SK-N-SH (cell line): ENCODE measurements around the gene ARHGAP15. TPM values are rescaled to one million over a fixed set of nuclear protein-coding genes. Genes with fewer than 3 reads are reported as not detected.

Experiments
- CTCF ChIA-PET: fragments of 300-600, 350-600 bp; formaldehyde crosslinking; extraction: SDS; loops from one replicate; lab custom pipeline; 2021; lab: Yijun Ruan, JAX
- POLR2A ChIA-PET: fragments of 350-600 bp; sonication (Branson Sonifier 250); formaldehyde crosslinking; extraction: SDS; loops from one replicate; lab custom pipeline; 2020; ENCODE audit warnings: antibody characterized with exemption, inconsistent platforms; lab: Yijun Ruan, JAX
- DNase-seq: peaks from one replicate; pipeline ENCODE4 v3.0.0; 2012
- H2AFZ ChIP-seq: fragments of 200-600 bp; sonication (generic); 2 replicates; pipeline ENCODE4 v1.8.1; 2016; ENCODE audit warnings: antibody characterized with exemption, mild to moderate bottlenecking, low read depth
- H3F3A ChIP-seq: fragments of 200-600 bp; sonication (generic); replicated peaks from 2 replicates; pipeline ENCODE3; 2016; ENCODE audit warnings: antibody characterized with exemption, mild to moderate bottlenecking; ENCODE audit not compliant: insufficient read depth
- H3K27ac ChIP-seq, 2 experiments: fragments of 200-500 bp in 1 of 2; fragments of 200-600 bp in 1 of 2; sonication (Bioruptor generic) in 1 of 2; sonication (generic), shearing (Covaris generic) in 1 of 2; 2 replicates each; pipeline versions ENCODE4 v1.5.1 to v1.6.1; 2014 to 2016; ENCODE audit warnings: low read depth in 2 of 2, inconsistent platforms in 1 of 2, low read length in 1 of 2, mild to moderate bottlenecking in 1 of 2, mixed read lengths in 1 of 2
- H3K27me3 ChIP-seq: fragments of 200-600 bp; sonication (generic), shearing (Covaris generic); 2 replicates; pipeline ENCODE4 v1.6.1; 2016; ENCODE audit warnings: mixed run types; ENCODE audit not compliant: insufficient read depth
- H3K36me3 ChIP-seq, 2 experiments: fragments of 200-500 bp in 1 of 2; fragments of 200-600 bp in 1 of 2; sonication (Bioruptor generic) in 1 of 2; sonication (generic) in 1 of 2; replicated peaks in 1 of 2; 2 replicates each; pipeline versions ENCODE3 to v1.5.1; 2014 to 2016; ENCODE audit warnings: low read length in 1 of 2, mild to moderate bottlenecking in 1 of 2; ENCODE audit not compliant: insufficient read depth in 2 of 2, control insufficient read depth in 1 of 2
- H3K4me1 ChIP-seq, 2 experiments: fragments of 200-500 bp in 1 of 2; fragments of 200-600 bp in 1 of 2; sonication (Bioruptor generic) in 1 of 2; sonication (generic), shearing (Covaris generic) in 1 of 2; 2 replicates each; pipeline versions ENCODE4 v1.5.1 to v1.6.1; 2014 to 2016; ENCODE audit warnings: low read depth in 1 of 2, low read length in 1 of 2, mixed run types in 1 of 2; ENCODE audit not compliant: insufficient read depth in 2 of 2, control insufficient read depth in 1 of 2
- H3K4me2 ChIP-seq: fragments of 200-600 bp; sonication (generic), shearing (Covaris generic); 2 replicates; pipeline ENCODE4 v1.6.1; 2017; ENCODE audit warnings: mixed run types
- H3K4me3 ChIP-seq, 2 experiments: fragments of 200-500 bp in 1 of 2; fragments of 200-600 bp in 1 of 2; sonication (Bioruptor generic) in 1 of 2; sonication (generic), shearing (Covaris generic) in 1 of 2; 2 replicates each; pipeline versions ENCODE4 v1.5.1 to v1.8.1; 2014 to 2016; ENCODE audit warnings: low read depth in 2 of 2, inconsistent platforms in 1 of 2, low read length in 1 of 2, mild to moderate bottlenecking in 1 of 2, mixed read lengths in 1 of 2, moderate library complexity in 1 of 2
- H3K79me2 ChIP-seq: fragments of 200-600 bp; sonication (generic); 2 replicates; pipeline ENCODE4 v1.8.1; 2017; ENCODE audit warnings: mild to moderate bottlenecking; ENCODE audit not compliant: insufficient read depth
- H3K9ac ChIP-seq: fragments of 200-600 bp; sonication (generic); 2 replicates; pipeline ENCODE4 v1.6.1; 2017; ENCODE audit warnings: mixed run types
- H3K9me2 ChIP-seq: fragments of 200-600 bp; sonication (generic); 2 replicates; pipeline ENCODE4 v1.6.1; 2017; ENCODE audit warnings: mixed run types
- H3K9me3 ChIP-seq: fragments of 200-600 bp; sonication (generic); 2 replicates; pipeline ENCODE4 v1.6.1; 2017; ENCODE audit warnings: mixed run types, mild to moderate bottlenecking, moderate library complexity
- H4K20me1 ChIP-seq: fragments of 200-600 bp; sonication (generic); 2 replicates; pipeline ENCODE4 v1.6.1; 2017; ENCODE audit warnings: mild to moderate bottlenecking, mixed run types; ENCODE audit not compliant: insufficient read depth
- CHD2 ChIP-seq: fragments of 150-350 bp; IDR thresholded peaks from 2 replicates; pipeline ENCODE4 v1.6.1; 2018; ENCODE audit warnings: low read length; ENCODE audit not compliant: partially characterized antibody
- FOSL2 ChIP-seq: IDR thresholded peaks from 2 replicates; pipeline ENCODE4 v1.4.0; 2012; ENCODE audit warnings: low read depth, mild to moderate bottlenecking, moderate library complexity, borderline replicate concordance
- GATA2 ChIP-seq: sonication (generic); formaldehyde crosslinking; IDR thresholded peaks from 2 replicates; pipeline ENCODE4 v1.5.0; 2020; ENCODE audit warnings: mild to moderate bottlenecking, missing genetic modification reagents
- MEF2A ChIP-seq: IDR thresholded peaks from 2 replicates; pipeline ENCODE4 v1.4.0; 2012; ENCODE audit warnings: low read depth, borderline replicate concordance
- MXI1 ChIP-seq: IDR thresholded peaks from 2 replicates; pipeline ENCODE4 v1.6.1; 2012; ENCODE audit warnings: mild to moderate bottlenecking, low read depth, low read length, improper control_type of control experiment
- NRF1 ChIP-seq: IDR thresholded peaks from 2 replicates; pipeline ENCODE4 v1.6.1; 2012; ENCODE audit warnings: low read depth, mild to moderate bottlenecking, low read length
- POLR2AphosphoS5 ChIP-seq: IDR thresholded peaks from 2 replicates; pipeline ENCODE4 v1.6.1; 2012; ENCODE audit warnings: low read depth, low read length
- SMC3 ChIP-seq: IDR thresholded peaks from 2 replicates; pipeline ENCODE4 v1.6.1; 2012; ENCODE audit warnings: low read depth, low read length, improper control_type of control experiment
- TCF12 ChIP-seq: IDR thresholded peaks from 2 replicates; pipeline ENCODE4 v1.4.0; 2012
- TEAD4 ChIP-seq: IDR thresholded peaks from 2 replicates; pipeline ENCODE4 v1.4.0; 2012; ENCODE audit warnings: mild to moderate bottlenecking, borderline replicate concordance; ENCODE audit not compliant: insufficient read depth
- WGBS: methylation state at CpG from one replicate; pipeline ENCODE4 v1.1.6; 2017; ENCODE audit warnings: low lambda C conversion rate; 5-methylcytosine and 5-hydroxymethylcytosine counted together
- polyA plus RNA-seq, 3 experiments: library from polyadenylated mRNA; depleted of rRNA; stranded (reverse); fragments of >200 nt; gene quantifications; 2 replicates each; pipeline ENCODE4 v1.2.3, GENCODE V29; 2012
- TF ChIP-seq, protein P1 (sequence below): IDR thresholded peaks from 2 replicates; pipeline ENCODE4 v1.6.1; 2012; ENCODE audit warnings: mild to moderate bottlenecking, low read depth, low read length, moderate library complexity
- TF ChIP-seq, protein P2 (sequence below): fragments of 200-600 bp; sonication (generic); IDR thresholded peaks from 2 replicates; pipeline ENCODE4 v1.6.1; 2017; ENCODE audit warnings: antibody characterized with exemption, mild to moderate bottlenecking, moderate library complexity
- TF ChIP-seq, protein P3 (sequence below): IDR thresholded peaks from 2 replicates; pipeline ENCODE4; 2012
- TF ChIP-seq, protein P4 (sequence below): IDR thresholded peaks from 2 replicates; pipeline ENCODE4 v1.4.0; 2012; ENCODE audit warnings: low read depth, borderline replicate concordance
- TF ChIP-seq, protein P5 (sequence below): fragments of 150-350 bp; IDR thresholded peaks from 2 replicates; pipeline ENCODE4 v1.6.1; 2016; ENCODE audit warnings: mild to moderate bottlenecking, low read depth, low read length

ARHGAP15 gene
- polyA plus RNA-seq, 1 of the 3 experiments (the other 2 are of a cell fraction): not detected

DNA sequence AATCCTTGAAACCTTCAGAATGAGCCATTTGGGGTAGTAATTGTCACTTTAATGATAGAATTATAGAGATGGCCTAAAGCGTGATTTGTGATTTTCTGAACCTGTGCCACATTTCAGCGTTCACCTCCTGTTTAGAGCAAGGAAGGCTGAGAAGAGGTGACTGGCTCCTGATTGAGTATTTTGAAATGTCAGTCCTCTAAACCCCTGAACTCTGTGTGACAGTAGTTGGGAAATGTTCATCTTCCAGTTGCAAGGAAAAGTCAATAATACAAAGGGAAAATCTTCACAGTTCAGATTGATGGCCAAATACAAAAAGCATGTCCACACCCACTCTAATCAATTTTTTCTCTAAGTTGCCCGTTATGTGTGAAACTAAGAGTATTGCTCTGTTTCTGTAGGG, 305.2 kb downstream of the ARHGAP15 start (continued):
- TF ChIP-seq, protein P1, sequence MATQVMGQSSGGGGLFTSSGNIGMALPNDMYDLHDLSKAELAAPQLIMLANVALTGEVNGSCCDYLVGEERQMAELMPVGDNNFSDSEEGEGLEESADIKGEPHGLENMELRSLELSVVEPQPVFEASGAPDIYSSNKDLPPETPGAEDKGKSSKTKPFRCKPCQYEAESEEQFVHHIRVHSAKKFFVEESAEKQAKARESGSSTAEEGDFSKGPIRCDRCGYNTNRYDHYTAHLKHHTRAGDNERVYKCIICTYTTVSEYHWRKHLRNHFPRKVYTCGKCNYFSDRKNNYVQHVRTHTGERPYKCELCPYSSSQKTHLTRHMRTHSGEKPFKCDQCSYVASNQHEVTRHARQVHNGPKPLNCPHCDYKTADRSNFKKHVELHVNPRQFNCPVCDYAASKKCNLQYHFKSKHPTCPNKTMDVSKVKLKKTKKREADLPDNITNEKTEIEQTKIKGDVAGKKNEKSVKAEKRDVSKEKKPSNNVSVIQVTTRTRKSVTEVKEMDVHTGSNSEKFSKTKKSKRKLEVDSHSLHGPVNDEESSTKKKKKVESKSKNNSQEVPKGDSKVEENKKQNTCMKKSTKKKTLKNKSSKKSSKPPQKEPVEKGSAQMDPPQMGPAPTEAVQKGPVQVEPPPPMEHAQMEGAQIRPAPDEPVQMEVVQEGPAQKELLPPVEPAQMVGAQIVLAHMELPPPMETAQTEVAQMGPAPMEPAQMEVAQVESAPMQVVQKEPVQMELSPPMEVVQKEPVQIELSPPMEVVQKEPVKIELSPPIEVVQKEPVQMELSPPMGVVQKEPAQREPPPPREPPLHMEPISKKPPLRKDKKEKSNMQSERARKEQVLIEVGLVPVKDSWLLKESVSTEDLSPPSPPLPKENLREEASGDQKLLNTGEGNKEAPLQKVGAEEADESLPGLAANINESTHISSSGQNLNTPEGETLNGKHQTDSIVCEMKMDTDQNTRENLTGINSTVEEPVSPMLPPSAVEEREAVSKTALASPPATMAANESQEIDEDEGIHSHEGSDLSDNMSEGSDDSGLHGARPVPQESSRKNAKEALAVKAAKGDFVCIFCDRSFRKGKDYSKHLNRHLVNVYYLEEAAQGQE: no peak

DNA sequence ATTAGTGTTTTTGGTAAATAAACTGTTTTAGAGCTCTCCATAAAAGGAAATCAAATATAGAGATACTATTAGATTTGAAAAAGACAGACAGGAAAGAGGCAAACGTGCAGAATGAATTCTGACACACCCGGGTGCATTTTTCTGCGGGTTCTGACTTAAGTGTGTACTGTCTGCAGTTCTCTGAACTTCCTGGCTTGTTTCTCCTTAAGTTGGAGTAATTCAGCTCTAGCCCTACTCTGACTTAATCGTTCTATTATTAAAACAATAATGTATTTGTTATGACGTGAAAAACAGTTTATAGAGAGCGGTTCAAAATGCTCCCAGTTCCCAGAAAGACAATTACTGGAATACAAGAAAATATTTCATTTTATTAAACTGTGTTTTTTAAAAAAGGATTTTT, 305.9 kb downstream of the ARHGAP15 start:
- H3K4me3 ChIP-seq: no peak overlapping the region
- no peak for DNase-seq
- peaks cover 0 to 15% of the 10 kb centered on the region in 2 experiments; a peak in 3 of 4 replicates for H3K4me1 ChIP-seq
- no peak overlapping the region for H3K9ac ChIP-seq
- H3K27ac ChIP-seq: no peak overlapping the region
- WGBS: 81% methylated on average over 6 of the region's 6 CpGs
- H3K36me3 ChIP-seq: no peaks in the 10 kb centered on the region
- no peaks in the 10 kb centered on the region for H3K9me3 ChIP-seq
- TF ChIP-seq, protein P2, sequence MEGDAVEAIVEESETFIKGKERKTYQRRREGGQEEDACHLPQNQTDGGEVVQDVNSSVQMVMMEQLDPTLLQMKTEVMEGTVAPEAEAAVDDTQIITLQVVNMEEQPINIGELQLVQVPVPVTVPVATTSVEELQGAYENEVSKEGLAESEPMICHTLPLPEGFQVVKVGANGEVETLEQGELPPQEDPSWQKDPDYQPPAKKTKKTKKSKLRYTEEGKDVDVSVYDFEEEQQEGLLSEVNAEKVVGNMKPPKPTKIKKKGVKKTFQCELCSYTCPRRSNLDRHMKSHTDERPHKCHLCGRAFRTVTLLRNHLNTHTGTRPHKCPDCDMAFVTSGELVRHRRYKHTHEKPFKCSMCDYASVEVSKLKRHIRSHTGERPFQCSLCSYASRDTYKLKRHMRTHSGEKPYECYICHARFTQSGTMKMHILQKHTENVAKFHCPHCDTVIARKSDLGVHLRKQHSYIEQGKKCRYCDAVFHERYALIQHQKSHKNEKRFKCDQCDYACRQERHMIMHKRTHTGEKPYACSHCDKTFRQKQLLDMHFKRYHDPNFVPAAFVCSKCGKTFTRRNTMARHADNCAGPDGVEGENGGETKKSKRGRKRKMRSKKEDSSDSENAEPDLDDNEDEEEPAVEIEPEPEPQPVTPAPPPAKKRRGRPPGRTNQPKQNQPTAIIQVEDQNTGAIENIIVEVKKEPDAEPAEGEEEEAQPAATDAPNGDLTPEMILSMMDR: no peak
- TF ChIP-seq TCF12 (no peak), MEF2A (no peak)
- TF ChIP-seq, protein P3, sequence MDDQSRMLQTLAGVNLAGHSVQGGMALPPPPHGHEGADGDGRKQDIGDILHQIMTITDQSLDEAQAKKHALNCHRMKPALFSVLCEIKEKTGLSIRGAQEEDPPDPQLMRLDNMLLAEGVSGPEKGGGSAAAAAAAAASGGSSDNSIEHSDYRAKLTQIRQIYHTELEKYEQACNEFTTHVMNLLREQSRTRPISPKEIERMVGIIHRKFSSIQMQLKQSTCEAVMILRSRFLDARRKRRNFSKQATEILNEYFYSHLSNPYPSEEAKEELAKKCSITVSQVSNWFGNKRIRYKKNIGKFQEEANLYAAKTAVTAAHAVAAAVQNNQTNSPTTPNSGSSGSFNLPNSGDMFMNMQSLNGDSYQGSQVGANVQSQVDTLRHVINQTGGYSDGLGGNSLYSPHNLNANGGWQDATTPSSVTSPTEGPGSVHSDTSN: no peak
- ChIA-PET CTCF (no interaction called here), POLR2A (no interaction called here)
- no peak overlapping the region for H3K4me2 ChIP-seq
- no peaks in the 10 kb centered on the region for H3K9me2 ChIP-seq
- no peaks in the 10 kb centered on the region for H3K27me3 ChIP-seq
- no peaks in the 10 kb centered on the region for H4K20me1 ChIP-seq
- no peaks in the 10 kb centered on the region for H3K79me2 ChIP-seq
- no peak overlapping the region for H2AFZ ChIP-seq
- H3F3A ChIP-seq: peaks cover 7% of the 10 kb centered on the region

DNA sequence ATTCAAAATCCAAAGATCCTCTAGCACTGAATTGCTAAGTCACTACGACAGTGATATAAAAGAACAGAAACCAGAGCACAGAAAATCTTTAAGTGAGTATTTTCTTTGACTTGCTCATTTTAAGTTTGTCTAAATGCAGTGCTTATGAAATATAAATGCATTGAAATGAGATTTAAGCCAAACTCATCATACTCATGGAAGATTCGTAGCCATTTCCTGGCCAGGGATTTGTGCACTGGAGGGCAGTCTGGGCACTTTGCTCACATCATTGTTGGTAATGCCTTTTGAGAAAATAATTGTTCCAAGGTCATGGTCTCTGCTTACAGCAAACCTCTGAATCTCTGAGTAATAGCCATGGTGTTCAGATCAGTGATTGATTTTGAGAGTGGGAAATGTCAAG, 307.7 kb downstream of the ARHGAP15 start:
- H3K36me3 ChIP-seq: no peaks in the 10 kb centered on the region
- H2AFZ ChIP-seq: no peak overlapping the region
- H3K27ac ChIP-seq: no peak overlapping the region
- no peaks in the 10 kb centered on the region for H3K79me2 ChIP-seq
- peaks cover 0 to 2% of the 10 kb centered on the region in 2 experiments; a peak in 3 of 4 replicates for H3K4me1 ChIP-seq
- 68% methylated on average over 2 of the region's 2 CpGs for WGBS
- no peaks in the 10 kb centered on the region for H3K27me3 ChIP-seq
- H3K4me2 ChIP-seq: no peak overlapping the region
- ChIA-PET CTCF (no interaction called here), POLR2A (no interaction called here)
- no peak for DNase-seq
- no peaks in the 10 kb centered on the region for H4K20me1 ChIP-seq
- no peaks in the 10 kb centered on the region for H3K9me2 ChIP-seq
- no peak overlapping the region for H3K9ac ChIP-seq
- no peaks in the 10 kb centered on the region for H3K9me3 ChIP-seq
- no peaks in the 10 kb centered on the region for H3F3A ChIP-seq
- no peak overlapping the region for H3K4me3 ChIP-seq
- TF ChIP-seq CHD2: no peak
- TF ChIP-seq, protein P4, sequence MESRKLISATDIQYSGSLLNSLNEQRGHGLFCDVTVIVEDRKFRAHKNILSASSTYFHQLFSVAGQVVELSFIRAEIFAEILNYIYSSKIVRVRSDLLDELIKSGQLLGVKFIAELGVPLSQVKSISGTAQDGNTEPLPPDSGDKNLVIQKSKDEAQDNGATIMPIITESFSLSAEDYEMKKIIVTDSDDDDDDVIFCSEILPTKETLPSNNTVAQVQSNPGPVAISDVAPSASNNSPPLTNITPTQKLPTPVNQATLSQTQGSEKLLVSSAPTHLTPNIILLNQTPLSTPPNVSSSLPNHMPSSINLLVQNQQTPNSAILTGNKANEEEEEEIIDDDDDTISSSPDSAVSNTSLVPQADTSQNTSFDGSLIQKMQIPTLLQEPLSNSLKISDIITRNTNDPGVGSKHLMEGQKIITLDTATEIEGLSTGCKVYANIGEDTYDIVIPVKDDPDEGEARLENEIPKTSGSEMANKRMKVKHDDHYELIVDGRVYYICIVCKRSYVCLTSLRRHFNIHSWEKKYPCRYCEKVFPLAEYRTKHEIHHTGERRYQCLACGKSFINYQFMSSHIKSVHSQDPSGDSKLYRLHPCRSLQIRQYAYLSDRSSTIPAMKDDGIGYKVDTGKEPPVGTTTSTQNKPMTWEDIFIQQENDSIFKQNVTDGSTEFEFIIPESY: no peak
- TF ChIP-seq FOSL2: no peak
- no peak for TF ChIP-seq TEAD4
- TF ChIP-seq, protein P5, sequence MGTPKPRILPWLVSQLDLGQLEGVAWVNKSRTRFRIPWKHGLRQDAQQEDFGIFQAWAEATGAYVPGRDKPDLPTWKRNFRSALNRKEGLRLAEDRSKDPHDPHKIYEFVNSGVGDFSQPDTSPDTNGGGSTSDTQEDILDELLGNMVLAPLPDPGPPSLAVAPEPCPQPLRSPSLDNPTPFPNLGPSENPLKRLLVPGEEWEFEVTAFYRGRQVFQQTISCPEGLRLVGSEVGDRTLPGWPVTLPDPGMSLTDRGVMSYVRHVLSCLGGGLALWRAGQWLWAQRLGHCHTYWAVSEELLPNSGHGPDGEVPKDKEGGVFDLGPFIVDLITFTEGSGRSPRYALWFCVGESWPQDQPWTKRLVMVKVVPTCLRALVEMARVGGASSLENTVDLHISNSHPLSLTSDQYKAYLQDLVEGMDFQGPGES: no peak
- TF ChIP-seq MXI1: no peak
- no peak for TF ChIP-seq SMC3
- no peak for TF ChIP-seq GATA2 (CRISPR knock-in tag)
- no peak for TF ChIP-seq NRF1
- no peak for TF ChIP-seq POLR2AphosphoS5
